Inflammatory macrophage treated with lipopolysaccharide for 1 hour (primary cell): ENCODE results near the gene MEIS2.

Source experiments
- DNase-seq, 2 donors: peaks; one replicate each; pipeline ENCODE4 v3.0.0-alpha.2; 2020 to 2022

Gene MEIS2

DNA sequence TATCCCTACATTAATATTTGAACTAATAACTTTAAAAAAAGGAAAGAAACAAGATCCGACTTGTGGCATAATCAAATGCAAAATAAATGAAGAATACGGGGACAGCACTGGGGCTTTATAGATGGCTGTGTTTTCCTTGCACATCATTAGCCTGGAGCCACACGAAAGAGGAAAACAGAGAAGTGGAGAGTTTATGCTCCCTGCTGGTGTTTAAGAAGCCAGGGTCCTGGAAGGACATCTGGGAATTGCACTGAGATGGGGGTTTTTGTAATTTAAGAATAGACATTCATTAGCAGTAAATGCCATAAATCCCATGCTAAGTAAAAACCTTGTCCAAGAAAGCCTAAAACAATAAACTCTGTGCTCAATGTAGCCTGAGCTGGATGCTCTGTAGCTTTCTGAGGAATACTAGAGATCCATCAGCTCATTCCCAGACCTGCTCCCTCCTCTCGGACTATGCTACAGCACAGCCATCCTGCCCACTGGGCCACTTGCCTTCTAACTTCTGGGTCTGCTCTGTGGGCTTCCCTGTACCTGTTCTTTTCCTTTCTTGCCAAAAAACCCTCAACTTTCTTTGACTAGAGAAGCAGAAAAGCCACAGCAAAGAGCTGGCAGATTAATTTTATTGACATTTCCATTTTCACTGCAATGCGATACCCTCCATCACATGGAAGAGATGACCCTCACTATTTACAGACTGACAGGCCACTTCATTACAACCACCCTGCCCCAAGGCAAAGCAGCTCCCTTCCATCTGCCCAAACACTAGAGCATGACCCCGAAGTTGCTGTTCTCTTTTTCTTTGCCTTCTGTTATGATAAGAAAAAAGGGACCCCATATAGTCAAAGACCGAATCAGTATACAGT is 62.3 kb downstream of the MEIS2 start:
- no peak for DNase-seq

GRCh38 chr15:37037071-37037655 is 63.2 kb downstream of the MEIS2 start:
- no peak for DNase-seq

GRCh38 chr15:37034835-37035748 is 65.3 kb downstream of the MEIS2 start:
- DNase-seq = no peak

DNA sequence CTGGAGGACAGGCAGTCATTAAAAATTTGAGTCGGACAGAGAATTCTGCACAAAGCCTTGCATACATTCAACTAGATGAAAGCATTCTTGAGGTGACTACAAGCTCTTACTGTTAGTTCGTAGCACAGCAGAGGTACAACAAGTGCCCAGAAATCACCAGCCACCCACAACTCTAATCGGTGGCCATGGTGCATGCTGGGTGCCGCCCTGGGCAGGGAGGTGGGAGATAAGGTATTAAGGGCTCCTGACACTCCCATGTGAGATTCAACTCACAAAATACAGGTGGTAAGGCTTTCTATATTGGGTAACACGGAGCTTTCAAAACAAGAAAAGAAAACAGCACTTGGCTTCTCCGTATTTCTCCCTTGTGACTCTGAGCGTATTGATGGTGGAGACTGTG is 66.0 kb downstream of the MEIS2 start:
- no peak for DNase-seq

DNA sequence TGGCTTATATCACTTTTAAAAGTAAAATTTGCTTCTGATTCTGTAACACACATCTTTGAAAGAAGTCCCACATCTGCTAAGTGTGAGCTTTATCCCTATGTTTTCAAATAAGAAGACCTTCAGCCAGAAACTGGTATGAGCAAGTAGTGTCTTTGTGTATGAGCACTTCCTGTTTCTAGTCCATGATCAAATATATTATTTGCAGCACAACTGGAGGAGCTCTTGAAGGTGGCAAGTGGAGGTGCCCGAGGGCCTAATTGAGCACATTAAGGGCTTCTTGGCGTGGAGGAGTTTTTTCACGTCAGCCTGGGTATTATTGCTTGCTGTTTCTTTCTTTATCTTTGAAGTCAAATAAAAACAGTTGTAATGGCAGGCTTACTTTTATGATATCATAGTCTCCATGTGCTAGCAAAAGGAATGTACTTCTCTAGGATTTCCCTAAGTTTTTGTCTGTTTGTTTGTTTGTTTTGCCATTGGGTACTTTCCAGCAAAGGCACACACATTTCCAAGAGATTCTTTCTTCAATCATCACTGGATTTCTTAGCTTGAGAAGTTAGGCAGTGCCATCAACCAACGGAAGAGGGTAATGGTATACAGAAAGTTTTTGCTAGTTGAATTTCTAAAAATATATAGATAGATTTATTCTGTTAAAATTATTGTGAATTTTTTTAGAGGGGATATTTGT is 68.1 kb downstream of the MEIS2 start:
- DNase-seq = no peak

DNA sequence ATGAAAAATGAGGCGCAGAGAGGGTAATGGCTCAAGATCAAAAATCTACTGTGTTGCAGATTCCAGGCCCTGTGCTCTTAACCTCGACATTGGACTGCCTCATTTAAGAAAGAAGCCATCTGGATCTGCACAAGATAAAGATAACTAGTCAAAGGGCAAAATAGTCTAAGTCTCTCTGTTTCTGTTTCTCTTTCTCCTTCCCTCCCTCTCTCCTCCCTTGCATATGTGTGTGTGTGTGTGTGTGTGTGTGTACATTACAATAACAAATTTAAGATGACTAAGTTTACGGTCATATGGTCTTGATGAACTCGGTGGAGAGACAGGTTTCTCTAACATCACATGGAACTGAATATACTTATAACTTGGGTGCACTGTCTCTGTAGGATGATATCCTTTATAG is 69.2 kb downstream of the MEIS2 start:
- no peak for DNase-seq

DNA sequence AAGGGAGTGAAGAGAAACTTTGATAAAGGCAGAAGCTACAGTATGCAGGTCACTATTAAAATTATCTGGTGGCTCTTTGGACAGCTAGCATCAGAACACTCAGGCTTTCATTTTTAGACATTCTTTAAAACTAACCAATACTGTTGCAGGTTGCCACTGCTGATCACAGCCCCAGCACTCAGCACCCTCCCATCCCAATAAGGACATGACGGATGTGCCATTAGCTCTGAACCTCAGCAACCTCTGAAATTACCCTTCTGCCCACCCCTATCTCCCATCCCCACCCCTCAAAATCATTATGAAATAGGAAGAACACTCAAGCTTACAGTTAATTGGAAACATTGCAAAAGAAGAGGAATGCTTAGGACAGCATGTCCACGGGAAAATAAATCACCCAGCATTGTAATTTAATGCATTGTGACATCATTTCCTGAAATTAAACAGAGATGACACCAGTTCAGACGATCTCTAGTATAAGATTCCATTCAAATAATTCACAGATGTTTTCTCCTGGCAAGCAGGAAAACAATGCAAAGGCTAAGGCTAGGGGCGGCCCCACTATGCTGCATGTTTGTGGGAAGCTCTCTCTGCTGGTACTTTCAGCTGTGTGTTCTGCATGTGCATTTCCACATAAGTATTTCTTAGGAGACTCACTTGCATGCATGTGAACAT is 71.6 kb downstream of the MEIS2 start:
- no peak for DNase-seq

DNA sequence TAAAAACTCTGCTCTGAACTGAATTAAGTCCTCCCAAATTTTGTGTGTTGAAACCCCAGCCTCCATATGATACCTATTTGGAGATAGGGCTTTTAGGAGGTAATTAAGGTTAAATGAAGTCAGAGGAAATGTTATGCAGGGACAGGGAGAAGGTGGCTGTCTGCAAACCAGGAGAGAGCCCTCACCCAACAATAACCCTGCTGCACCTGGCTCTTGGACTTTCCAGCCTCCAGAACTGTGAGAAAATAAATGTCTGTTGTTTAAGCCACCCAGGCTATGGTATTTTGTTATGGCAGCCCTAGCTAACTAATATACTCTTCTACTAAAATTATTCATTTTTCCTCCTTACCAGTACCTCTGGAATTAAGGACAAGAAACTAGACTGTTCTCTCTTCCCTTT is 79.5 kb downstream of the MEIS2 start:
- DNase-seq = no peak

DNA sequence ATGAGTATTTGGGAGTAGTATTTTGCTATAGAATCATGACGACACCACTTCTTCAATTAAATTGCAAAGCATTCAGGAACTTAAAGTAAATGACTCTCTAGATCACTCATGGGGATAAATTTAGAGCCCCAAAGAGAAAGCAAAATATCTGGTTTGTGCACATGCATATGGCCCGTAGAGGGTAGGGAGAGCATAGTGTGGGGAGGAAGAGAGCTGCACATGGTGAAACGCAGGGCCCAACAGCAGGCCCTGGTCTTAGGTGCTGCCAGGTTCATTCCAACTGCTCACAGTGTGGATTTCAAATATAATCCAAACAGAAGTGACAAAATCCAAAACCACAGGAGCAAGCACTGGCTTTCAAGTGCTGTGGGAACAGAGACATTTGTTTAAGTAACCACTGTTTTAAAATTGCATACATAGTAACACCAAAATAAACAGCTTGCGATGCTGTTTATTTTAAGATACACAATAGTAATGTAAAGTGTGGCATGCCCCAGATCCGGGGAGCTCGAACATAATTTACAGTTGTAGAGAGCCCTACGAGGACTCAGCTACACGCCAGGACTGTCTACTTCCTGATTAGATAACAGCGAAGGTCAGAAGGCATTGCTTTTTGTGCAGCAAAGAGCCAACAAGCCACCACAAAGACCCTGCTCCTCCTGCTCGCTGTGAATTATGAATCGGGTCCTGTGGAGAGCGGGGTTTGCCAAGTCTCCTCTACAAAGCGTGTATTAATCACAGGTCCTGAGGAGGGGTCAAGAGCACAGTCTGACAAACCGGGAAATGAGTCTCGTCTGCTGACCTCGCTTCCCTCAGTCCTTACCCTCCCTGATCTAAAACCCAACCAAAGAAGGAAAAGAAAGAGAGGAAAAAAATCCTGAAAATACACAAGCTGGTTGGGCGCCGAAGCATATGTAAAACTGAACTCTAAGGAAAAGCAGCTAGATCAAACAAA is 80.6 kb downstream of the MEIS2 start:
- no peak for DNase-seq

- no peak for DNase-seq
Measured at GRCh38 chr15:37017031-37017625, 83.2 kb downstream of the MEIS2 start.

- DNase-seq = no peak
Measured at GRCh38 chr15:37016231-37016630, 84.1 kb downstream of the MEIS2 start.

- no peak for DNase-seq
Measured at GRCh38 chr15:37015451-37015850, 84.9 kb downstream of the MEIS2 start.

DNA sequence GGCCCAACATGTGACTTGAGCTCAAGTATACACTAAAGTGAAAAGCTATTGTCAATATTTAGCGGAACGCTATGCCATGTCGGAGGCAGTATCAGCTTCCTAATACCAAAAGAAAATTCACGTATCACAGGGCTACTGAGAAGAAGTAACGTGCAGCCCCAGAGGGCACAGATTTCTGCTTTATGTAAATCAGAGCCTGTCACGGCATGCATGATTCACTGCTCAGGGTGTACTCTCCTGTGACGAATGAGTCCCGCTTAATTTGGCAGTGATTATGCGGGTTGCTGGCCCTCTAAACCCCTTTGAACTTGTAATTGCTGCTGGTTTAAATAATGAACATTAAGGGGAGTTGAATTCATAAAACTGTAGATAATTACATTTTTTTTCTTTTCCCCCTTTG is 85.3 kb downstream of the MEIS2 start:
- DNase-seq = no peak

DNA sequence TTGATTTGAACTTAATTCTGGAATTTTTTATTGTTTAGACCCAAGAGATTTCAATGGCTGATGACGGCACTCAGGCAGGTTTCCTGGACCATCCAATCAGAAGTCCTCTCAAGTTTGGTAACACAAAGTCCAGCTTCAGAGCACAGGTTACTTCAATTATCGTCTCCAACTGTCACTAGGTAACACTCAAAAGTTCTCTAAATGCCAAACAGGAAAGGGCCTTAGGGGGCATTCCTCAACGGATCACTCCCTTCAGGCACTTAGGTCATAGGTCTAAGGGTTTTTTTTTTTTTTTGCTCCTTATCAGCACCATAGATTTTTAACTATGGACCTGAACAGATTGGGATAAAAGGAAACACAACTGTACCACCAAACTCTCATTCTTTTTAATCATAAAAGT is 85.8 kb downstream of the MEIS2 start:
- no peak for DNase-seq

GRCh38 chr15:37014137-37014536 is 86.2 kb downstream of the MEIS2 start:
- no peak for DNase-seq

- no peak for DNase-seq
Measured at GRCh38 chr15:37010595-37010994, 89.8 kb downstream of the MEIS2 start.

DNA sequence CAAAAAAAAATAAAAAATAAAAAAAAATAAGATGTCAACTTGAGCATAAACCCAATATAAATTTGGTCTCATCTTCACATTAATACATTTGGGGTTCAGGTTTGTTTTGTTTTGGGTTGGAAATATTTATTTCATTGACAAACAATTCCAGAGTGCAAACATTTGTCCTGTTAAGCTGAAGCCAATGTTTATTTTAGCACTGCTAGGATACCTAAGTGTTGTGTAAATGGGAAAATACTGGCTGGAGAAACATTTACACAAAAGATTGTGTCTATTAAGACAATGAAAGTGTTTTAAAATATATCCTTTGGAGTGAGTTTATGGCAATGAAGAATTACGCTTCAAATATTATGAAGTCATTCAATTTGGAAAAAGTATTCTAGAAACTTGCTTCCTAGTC is 91.1 kb downstream of the MEIS2 start:
- DNase-seq = no peak

- DNase-seq = no peak
Measured at GRCh38 chr15:37008205-37008604, 92.1 kb downstream of the MEIS2 start.

DNA sequence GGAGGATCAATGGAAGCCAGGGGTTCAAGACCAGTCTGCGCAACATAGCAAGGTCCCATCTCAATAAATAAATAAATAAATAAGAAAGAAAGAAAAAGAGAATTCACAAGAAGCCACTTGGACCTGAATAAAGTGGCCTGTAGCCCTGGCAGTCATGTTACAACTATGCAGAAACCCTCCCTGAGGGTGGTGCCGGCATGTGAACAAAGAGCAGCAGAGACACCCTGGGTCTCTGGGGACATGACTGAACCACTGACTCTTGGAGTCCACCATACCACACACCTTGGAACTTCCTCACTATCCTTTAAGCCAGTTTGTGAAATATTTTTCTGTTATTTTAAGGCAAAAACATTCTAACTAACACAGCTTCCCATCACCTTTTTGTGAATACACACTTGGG is 93.0 kb downstream of the MEIS2 start:
- DNase-seq = no peak

DNA sequence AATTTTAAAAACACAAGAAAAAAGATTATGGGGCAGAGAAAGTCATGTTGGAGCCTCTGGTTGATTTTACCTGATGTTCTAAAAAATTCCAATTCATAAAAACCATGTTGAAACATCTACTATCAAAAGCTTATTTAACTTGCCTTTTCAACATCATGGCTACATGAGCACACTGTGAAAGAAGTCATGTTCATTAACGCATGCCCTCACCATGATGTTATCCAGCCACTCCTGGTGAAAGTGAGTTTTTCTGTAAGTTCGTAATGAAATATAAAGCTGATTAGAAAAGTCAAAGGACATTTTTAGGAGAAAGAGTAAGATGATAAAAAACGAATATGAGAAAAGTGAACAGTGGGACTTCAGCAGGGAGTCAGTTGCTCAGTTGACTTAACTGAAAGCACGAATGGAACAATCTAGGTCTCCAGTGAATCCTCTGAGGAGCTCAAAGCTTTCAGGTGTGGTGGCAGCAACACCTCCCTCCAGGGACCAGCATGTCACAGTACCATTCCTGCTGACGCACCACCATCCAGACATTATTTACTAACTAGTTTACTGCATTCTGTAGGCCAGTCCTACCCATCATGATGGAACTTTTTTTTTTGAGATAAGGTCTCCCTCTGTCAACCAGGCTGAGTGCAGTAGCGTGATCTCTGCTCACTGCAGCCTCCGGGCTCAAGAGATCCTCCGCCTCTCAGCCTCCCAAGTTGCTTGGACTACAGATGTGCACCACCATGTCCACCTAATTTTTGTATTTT is 95.2 kb downstream of the MEIS2 start:
- DNase-seq = no peak
